ENCODE data around the gene CDHR3. TPM values are rescaled to one million over a fixed set of nuclear protein-coding genes. Genes with fewer than 3 reads are reported as not detected.

CDHR3 gene, protein sequence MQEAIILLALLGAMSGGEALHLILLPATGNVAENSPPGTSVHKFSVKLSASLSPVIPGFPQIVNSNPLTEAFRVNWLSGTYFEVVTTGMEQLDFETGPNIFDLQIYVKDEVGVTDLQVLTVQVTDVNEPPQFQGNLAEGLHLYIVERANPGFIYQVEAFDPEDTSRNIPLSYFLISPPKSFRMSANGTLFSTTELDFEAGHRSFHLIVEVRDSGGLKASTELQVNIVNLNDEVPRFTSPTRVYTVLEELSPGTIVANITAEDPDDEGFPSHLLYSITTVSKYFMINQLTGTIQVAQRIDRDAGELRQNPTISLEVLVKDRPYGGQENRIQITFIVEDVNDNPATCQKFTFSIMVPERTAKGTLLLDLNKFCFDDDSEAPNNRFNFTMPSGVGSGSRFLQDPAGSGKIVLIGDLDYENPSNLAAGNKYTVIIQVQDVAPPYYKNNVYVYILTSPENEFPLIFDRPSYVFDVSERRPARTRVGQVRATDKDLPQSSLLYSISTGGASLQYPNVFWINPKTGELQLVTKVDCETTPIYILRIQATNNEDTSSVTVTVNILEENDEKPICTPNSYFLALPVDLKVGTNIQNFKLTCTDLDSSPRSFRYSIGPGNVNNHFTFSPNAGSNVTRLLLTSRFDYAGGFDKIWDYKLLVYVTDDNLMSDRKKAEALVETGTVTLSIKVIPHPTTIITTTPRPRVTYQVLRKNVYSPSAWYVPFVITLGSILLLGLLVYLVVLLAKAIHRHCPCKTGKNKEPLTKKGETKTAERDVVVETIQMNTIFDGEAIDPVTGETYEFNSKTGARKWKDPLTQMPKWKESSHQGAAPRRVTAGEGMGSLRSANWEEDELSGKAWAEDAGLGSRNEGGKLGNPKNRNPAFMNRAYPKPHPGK
- 7.7 TPM for total RNA-seq

DNA sequence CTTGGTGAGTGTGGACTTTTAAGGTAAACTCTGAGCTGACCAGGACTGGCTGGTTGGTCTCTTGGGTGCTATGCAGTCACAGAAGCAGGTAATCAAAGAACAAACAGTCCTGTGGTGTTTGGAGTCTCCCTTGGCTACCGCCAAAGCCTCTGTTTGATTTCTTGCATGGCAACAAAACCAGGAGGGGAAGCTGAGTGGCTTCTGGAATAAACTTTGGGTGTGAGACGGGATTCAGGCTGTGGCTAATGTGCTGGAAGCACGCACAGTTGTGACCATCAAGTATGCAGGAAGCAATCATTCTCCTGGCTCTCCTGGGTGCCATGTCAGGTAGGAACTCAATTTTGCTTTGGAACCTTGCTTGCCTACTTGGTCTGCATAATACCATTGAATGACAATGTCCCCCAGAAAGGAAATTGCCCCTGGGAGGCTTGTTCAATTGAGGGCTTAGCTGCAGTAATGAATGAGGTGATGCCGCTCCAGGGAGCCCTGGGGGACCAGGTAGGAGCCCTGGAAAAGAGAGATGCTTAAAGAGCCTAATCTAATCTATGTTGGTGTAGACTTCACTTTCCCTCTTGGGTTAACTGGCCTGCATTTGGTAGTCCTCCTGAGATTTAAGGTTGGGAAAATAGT is at the start of gene CDHR3:
Gene CDHR3 (plus strand): TSS at position 227 of the 630 bp plus-strand sequence. CDS start 55 bp downstream, at position 282.
- no peak for DNase-seq (ENCODE audit: low spot score)
- no peak for ATAC-seq

DNA sequence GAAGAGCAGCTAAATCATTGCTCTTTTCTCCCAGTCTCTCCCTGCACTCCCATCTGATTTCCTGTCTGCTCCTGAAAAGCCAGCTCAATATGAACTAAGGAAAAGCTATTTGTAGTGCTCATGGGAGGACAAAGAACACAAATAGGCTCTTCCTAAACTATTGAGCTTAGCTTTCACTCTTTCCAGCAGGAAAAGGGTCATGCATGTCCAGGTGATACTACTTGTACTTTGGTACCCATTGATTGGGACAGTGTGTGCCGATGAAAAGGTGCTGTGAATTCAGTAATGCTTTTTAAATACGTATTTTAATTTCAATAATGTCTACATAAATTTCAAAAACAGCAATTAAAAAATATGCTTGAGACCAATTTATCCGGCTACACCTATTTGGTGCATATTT is 49.1 kb upstream of the CDHR3 start:
- DNase-seq (ENCODE audit: low spot score) (no peak), ATAC-seq (peak; percentile 96)

DNA sequence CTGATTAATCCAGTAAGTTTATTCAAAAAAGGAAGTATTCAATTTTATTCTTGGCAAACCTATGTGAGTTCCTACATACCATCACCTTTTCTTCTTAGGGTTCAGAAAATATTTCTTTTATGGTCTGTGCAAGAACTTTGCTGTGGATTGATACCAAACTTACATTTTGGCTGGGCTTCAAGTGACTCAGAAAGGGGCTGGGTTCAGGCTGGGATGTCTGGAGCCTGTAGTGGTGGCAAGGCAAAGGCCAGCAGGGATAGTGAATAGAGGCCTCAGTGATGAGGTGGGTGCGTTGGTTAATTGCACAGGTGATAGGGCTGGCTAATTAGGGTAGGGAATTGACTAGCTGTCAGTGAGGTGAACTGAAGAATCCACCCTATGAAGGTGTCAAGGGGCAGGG is 46.5 kb upstream of the CDHR3 start:
- ATAC-seq = no peak
- no peak for DNase-seq (ENCODE audit: low spot score)

DNA sequence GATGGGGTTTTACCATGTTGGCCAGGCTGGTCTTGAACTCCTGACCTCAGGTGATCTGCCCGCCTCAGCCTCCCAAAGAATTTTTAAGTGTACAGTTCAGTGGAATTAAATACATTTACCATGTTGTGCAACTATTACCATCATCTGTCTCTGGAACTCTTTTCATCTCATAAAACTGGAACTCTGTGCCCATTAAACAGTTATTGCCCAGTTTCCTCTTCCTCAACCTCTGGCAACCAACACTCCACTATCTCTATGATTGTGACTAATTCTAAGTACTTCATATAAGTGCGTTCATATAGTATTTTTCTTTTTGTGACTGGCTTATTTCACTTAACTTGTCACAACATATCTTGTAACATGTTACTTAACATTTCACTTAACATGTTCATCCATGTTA is 45.4 kb upstream of the CDHR3 start:
- no peak for ATAC-seq
- no peak for DNase-seq (ENCODE audit: low spot score)

DNA sequence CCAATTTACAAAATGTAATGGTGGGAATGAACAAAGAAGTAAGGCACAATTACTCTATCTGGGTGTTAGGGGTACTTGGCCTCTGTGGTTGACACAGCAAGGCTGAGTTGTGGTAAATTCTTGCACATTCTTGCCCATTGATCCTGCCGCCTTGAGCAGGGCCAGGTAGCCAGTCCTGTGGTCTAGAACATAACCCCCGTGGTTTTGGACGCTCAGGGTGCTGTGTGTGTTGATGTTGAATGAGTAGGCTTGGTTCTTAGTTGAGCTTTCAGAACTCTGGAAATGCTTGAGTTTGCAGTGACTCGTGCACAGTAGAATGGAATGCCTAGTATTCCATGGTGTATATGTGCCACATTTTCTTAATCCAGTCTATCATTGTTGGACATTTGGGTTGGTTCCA is 42.3 kb upstream of the CDHR3 start:
- no peak for DNase-seq (ENCODE audit: low spot score)

DNA sequence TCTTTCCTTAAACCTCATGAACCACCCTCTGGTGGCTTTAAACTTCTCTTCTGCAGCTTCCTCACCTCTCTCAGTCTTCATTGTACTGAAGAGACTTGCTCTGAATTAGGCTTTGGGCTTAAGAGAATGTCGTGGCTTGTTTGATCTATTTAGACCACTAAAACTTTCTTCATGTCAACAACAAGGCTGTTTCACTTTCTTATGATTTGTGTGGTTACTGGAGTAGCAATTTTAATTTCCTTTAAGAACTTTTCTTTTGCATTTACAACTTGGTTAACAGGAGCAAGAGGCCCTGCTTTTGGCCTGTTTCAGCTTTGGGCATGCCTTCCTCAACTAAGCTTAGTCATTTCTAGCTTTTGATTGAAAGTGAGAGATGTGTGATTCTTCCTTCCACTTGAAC is 38.1 kb upstream of the CDHR3 start:
- DNase-seq (ENCODE audit: low spot score) (no peak), ATAC-seq (no peak)

More for the DNA sequence above, 42.3 kb upstream of the CDHR3 start:
- no peak for ATAC-seq

DNA sequence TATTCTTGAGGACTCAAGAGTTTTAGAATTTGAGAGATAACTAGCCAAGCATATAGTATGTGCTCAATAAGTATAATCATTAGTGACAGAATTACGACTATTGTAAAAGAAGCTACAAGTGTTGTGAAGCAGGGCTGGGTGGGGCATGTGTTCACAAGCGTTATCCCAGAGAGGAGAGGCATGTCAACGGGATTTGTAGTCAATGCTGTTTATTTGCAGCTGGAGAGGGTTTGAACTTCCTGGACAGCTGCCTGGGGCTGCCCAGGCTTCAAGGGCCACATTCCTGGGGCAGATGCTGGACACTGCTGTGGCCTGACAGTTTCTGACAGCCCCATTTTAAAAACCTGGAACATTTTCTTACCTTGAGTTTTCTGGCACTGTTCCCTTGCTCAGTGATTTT is 36.9 kb upstream of the CDHR3 start:
- no peak for DNase-seq (ENCODE audit: low spot score)
- ATAC-seq = no peak

DNA sequence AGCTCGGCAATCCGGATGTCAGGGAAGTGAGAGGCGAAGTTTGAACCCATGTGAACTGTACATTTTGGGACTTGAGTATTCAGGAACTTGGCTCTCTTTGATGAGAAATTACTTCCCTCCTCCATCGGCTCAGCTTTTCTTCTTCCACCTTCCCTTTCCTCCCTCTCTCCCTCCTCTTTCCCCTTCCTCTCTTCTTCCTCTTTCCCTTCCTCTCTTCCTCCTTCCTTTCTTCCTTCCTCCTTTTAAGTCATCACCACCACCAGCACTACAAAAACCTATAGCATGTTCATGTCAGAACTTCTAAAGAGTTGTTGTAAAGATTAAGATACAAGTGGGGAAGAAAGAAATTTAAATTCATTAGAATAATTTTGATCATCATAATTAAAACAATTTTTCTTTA is 31.9 kb upstream of the CDHR3 start:
- DNase-seq (ENCODE audit: low spot score) (no peak), ATAC-seq (no peak)

DNA sequence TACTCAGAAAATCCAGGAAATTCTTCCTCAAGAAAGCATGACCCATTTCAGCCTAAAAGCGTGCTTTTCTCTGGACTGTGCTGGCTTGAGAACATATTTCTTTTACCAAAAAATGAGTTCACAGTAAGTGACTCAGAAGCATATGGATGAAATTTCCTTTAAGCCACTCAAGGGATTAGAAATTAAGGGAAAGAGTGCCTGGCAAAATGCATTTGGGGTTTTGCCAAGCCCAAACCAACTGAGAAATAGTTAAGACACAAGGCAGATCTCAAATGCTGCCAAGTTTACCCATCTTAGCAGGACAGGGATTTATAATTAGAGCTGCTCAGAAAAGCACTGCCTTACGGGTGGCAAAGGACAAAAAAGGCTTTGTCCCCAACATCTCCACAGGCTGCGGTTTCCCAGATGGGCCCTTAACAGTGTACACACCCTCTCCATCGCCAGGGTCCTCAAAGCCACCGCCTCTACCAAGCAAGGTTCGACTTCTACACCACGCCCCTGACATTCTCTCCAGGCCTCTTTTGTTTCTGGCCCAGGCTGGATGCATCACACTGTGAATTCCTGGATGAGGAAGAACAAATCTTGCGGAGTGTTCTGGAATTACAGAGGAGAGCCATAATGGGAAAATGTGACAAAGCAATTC is 30.1 kb upstream of the CDHR3 start:
- ATAC-seq (no peak), DNase-seq (ENCODE audit: low spot score) (no peak)

DNA sequence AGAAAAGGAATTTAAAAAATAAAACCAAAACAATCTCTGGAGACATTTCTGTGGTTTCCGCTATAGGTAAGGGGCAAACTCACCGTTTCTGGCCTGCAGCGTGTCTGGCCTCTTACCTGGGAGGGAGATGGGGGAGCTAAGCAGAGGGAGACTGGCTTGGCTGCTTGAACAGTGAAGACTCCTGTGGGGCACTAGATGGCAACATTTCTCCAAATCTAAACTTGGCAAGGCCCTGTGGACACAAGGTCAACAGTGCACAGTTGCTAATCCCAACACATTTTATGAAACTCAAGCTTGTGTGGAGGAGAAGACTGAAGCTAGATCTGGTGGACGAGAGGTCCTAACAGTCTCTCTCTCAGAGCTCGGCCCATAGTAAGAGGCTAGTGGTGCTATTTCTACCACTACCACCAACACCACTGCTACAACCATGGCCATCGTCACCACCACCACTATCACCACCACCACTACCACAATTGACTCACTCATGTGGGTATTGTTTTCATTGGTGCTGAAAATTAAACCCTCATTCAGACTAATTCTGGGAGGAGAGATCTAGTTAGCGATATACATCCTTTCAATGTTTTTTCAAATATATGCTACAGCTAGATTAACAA is 28.4 kb upstream of the CDHR3 start:
- DNase-seq (ENCODE audit: low spot score) = peak; percentile 58

DNA sequence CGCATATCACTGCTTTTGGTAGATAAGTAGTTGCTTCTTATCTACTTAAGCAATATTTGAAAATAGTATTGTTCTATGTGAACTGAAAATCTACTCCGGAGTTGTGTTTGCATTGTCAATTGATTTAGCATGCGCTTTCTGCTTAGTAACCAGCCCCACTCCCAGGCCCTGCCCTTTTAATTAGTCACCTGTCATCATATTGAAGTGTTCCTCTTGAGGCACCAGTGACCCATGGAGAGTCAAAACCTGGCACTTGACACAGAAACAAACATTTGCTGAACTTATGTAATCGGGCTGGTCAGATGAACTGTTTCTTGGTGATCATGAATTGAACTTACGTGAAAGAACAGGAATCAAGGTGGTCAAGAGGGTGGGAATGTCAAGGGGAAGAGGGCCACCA is 27.8 kb upstream of the CDHR3 start:
- DNase-seq (ENCODE audit: low spot score) = no peak
- ATAC-seq = peak; percentile 71

More for the DNA sequence above, 28.4 kb upstream of the CDHR3 start:
- peak; percentile 95 for ATAC-seq

DNA sequence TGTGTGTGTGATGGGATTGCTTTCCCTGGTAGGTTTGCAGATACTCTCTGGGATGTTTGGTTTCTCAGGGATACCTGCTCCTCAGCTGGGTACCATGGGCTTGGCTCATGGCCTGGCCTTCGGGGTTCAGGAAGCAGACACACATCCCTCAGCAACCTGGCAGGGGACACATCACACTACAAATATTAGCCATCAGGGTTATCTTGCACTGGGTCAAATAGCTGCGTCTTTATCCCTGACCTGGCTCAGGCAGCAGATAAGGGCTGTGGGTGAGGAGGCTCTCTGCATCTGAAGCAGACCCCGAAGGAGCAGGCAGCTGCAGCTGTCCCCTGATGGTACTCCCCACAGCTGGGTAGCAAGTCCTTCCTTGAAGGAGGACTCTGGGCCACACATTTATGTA is 25.7 kb upstream of the CDHR3 start:
- no peak for ATAC-seq
- no peak for DNase-seq (ENCODE audit: low spot score)

DNA sequence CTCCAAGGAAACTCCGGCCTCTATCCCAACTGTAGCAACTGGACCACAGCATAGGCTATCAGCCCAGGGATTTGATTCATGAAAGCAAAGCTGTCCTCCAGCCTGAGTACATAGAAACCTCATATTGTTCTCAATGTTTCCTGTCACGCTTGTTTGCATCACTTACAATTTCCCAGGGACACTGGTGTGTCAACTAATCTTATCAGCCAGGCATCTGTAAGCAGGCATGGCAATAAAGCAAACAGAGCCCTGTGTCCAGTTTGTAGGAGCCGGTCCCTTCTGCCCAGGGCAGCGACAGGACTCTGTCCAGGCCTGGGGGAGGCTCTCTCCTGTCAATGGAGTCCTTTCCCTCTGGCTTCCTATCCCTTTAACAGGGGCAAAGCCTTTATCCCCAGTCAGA is 23.0 kb upstream of the CDHR3 start:
- ATAC-seq (peak; percentile 85), DNase-seq (ENCODE audit: low spot score) (no peak)

DNA sequence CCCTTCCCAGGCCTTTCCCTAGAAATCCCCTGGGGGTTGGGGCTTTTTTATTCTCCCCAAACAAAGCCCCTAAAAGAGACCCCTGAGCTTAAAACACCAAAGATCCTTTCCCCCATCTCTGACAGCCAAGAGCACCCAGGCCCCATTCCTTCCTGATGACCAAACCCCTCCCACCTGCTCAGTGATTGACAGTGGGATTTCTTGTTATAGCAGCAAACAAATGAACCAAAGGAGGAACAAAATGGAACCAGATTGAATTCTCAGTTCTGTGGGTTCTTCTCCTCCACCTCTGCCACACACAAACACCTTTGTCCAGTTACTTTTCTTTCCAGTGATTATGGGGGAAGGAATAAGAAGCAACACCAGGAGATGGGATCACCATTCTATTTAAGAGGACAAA is 21.5 kb upstream of the CDHR3 start:
- no peak for DNase-seq (ENCODE audit: low spot score)
- ATAC-seq = no peak

DNA sequence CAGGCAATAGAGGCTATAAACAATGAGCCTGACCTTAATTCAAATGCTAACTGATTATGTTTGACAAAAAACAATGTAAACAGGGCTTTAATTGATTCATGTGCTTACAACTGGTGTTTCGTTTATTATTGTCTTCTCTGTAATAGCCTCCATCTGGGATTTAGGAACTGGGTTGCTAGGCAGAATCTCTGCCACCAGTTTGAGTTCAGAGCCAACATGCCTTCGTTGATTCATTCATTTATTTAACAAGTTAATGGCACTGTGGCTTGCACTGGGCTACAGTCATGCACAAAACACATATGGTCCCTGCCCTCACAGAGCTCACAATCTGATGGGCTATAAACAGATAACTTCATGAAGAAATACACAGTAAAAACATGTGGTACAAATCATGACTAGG is 19.6 kb upstream of the CDHR3 start:
- no peak for DNase-seq (ENCODE audit: low spot score)
- ATAC-seq = no peak

DNA sequence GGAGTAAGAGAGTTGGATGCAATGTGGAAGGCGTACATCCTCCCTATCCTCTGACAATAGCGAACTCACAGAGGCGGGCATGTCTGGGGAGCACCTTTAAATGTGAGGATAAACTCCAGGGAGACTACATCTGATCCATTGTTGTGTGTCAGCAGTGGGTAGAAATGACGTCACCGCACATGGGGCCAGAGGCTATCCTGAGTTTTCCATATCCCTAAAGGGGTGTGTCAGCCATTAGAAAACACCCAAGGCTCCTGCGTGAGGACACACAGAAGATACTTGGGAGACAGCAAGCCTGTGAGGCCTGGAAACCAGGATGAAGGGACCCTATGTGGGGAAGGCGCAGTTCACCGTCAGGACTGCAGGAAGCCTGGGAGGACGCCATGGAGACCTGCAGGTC is 17.2 kb upstream of the CDHR3 start:
- no peak for DNase-seq (ENCODE audit: low spot score)
- ATAC-seq = no peak

DNA sequence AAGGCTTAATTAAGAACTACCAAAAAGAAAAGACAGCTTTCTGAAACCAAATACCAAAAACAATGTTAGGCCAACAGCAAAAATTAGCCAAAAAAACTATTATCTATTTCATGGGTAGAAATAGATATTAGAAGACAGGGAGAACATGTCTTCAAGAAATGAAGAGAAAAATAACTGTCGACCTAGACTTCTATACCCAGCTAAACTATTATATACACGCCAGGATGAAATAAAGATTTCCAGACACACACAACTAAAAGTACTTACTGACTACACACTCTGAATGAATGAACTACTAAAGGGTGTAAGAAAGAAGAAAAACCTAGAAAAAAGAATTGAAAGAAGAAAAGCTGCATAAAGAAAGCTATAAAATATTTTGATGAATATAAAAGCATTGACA is 11.5 kb upstream of the CDHR3 start:
- DNase-seq (ENCODE audit: low spot score) (no peak), ATAC-seq (no peak)

DNA sequence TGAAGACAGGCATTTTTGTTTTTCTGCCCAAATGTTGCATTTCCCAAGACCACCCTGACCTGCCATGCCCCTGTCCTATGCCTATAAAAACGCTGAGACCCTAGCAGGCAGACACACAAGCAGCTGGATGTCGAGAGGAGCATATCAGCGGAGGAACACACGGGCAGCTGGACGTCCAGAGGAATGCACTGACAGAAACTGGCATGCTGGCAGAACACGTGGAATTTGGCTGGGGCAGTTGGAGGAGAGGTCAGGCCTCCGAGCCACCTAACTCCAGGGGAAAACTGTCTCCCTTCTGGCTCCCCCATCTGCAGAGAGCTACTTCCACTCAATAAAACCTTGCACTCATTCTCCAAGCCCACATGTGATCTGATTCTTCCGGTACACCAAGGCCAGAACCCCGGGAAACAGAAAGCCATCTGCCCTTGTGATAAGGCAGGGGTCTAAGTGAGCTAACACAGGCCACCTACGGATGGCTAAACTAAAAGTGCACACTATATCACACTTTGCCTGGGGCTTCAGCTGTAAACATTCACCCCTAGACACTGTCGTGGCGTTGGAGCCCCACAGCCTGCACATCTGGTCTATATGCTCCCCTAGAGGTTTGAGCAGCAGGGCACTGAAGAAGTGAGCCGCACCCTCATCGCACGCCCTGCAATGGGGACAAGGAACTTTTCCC is 10.0 kb upstream of the CDHR3 start:
- ATAC-seq (no peak), DNase-seq (ENCODE audit: low spot score) (no peak)

DNA sequence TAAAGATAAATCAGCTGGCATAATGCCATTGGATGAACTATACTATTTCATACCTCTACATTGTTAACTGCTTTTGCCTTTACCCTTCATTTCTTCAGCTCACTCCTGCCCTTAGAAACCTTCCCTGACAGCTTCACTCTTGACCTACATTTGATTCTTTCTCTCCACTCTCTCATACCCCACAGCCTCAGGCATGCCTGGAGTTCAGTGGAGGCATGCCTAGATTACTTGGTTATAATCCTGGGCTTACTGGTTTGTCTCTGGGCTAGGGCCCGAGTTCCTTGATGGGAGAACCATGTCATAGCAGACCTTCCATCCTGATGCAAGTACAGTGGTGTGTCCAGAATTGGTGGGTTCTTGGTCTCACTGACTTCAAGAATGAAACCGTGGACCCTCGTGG is 8.4 kb upstream of the CDHR3 start:
- DNase-seq (ENCODE audit: low spot score) = no peak
- ATAC-seq = no peak
